H7 (cell line): ENCODE data around the gene PTK7. TPM values are rescaled to one million over a fixed set of nuclear protein-coding genes. Genes with fewer than 3 reads are reported as not detected.

Experiments used
- total RNA-seq: library from RNA; depleted of rRNA; stranded (reverse); fragments of >200 nt; shearing (Covaris generic); gene quantifications from 2 replicates; pipeline ENCODE4 v1.2.3, GENCODE V29; 2014; rRNA removed

PTK7 gene
- total RNA-seq, 1 experiment from 2014 or later: 143 TPM

Other genes with a start within 250 kb of the PTK7 start
- 114 and 125 TPM in 2 replicates for gene RPL7L1, start 196.7 kb upstream of the PTK7 start, total RNA-seq
- gene PTCRA, start 160.3 kb upstream of the PTK7 start, total RNA-seq: not detected in 2 replicates
- 34.5 and 37.8 TPM in 2 replicates for gene CNPY3, start 146.8 kb upstream of the PTK7 start, total RNA-seq
- 0.10 and 0.33 TPM in 2 replicates for gene GNMT, start 115.6 kb upstream of the PTK7 start, total RNA-seq
- 47.5 and 52.5 TPM in 2 replicates for gene PEX6, start 97.1 kb upstream of the PTK7 start, total RNA-seq
- 58.9 and 62.8 TPM in 2 replicates for gene PPP2R5D, start 91.7 kb upstream of the PTK7 start, total RNA-seq
- gene MEA1, start 62.4 kb upstream of the PTK7 start, total RNA-seq: 81.3 and 102 TPM in 2 replicates
- 226 and 253 TPM in 2 replicates for gene KLHDC3, start 62.1 kb upstream of the PTK7 start, total RNA-seq
- gene RRP36, start 54.7 kb upstream of the PTK7 start, total RNA-seq: 100 and 106 TPM in 2 replicates
- 19.6 and 39.2 TPM in 2 replicates for gene CUL7, start 22.5 kb upstream of the PTK7 start, total RNA-seq
- gene MRPL2, start 16.9 kb upstream of the PTK7 start, total RNA-seq: 79.1 and 82.1 TPM in 2 replicates
- gene KLC4, start 16.7 kb upstream of the PTK7 start, total RNA-seq: 24.8 and 30.2 TPM in 2 replicates
- gene SRF, start 95.0 kb downstream of the PTK7 start, total RNA-seq: 48.3 and 52.2 TPM in 2 replicates
- gene CUL9, start 105.9 kb downstream of the PTK7 start, total RNA-seq: 9.4 and 10.9 TPM in 2 replicates
- 73.6 and 85.3 TPM in 2 replicates for gene DNPH1, start 153.2 kb downstream of the PTK7 start, total RNA-seq
- not detected in 2 replicates for gene TTBK1, start 167.2 kb downstream of the PTK7 start, total RNA-seq
- not detected in 2 replicates for gene SLC22A7, start 221.9 kb downstream of the PTK7 start, total RNA-seq
- gene CRIP3, start 232.5 kb downstream of the PTK7 start, total RNA-seq: 20.1 and 28.1 TPM in 2 replicates